B cell (primary cell): Measurements from ENCODE around the gene CD2. TPM values are rescaled to one million over a fixed set of nuclear protein-coding genes. Genes with fewer than 3 reads are reported as not detected.

Experiments
- ATAC-seq: fragments of 200-7000 bp; cut with Tn5 transposase; one replicate; pipeline ENCODE4 v1.10.0; 2021; ENCODE audit warnings: low read depth, mild to moderate bottlenecking, moderate number of reproducible peaks, moderate library complexity
- CTCF ChIA-PET: fragments of 350-600 bp; sonication (Branson Sonifier 250); formaldehyde crosslinking; loops from one replicate; lab custom pipeline; 2021; ENCODE audit warnings: antibody characterized with exemption, inconsistent platforms; lab: Charles Lee
- POLR2A ChIA-PET: fragments of 350-600 bp; sonication (Branson Sonifier 250); formaldehyde crosslinking; loops from one replicate; lab custom pipeline; 2021; ENCODE audit warnings: antibody characterized with exemption; lab: Charles Lee
- DNase-seq: peaks from one replicate; pipeline ENCODE4 v3.0.0; 2013
- H2AFZ ChIP-seq: 2 replicates; pipeline ENCODE4 v1.6.1; 2012; ENCODE audit warnings: mild to moderate bottlenecking, low read depth, low read length; ENCODE audit not compliant: insufficient read depth, poor library complexity, severe bottlenecking
- H3K27ac ChIP-seq, 2 donors: 1 replicate in 1 of 2; 2 replicates in 1 of 2; pipeline ENCODE4 v1.5.1; 2012 to 2013; ENCODE audit warnings: low read length in 2 of 2, mild to moderate bottlenecking in 2 of 2, moderate library complexity in 1 of 2
- H3K27me3 ChIP-seq, 4 experiments: fragments of 200-600 bp in 1 of 4; sonication (generic) in 1 of 4; replicated peaks in 1 of 4; 1 replicate in 2 of 4; 2 replicates in 2 of 4; pipeline versions ENCODE4 v1.6.1 to v1.7.0; 2013 to 2016; ENCODE audit warnings: low read length in 3 of 4, mild to moderate bottlenecking in 2 of 4, mixed read lengths in 1 of 4, moderate library complexity in 1 of 4; ENCODE audit not compliant: insufficient read depth in 4 of 4, control insufficient read depth in 3 of 4; ENCODE audit errors: control extremely low read depth in 1 of 4
- H3K36me3 ChIP-seq, 2 experiments: replicated peaks in 1 of 2; 1 replicate in 1 of 2; 2 replicates in 1 of 2; pipeline versions ENCODE4 v1.6.1 to v1.7.1; 2013; ENCODE audit warnings: low read length in 1 of 2; ENCODE audit not compliant: insufficient read depth in 2 of 2, control insufficient read depth in 1 of 2; ENCODE audit errors: control extremely low read depth in 1 of 2, extremely low read depth in 1 of 2
- H3K4me1 ChIP-seq, 2 donors: fragments of 200-600 bp in 1 of 2; sonication (generic) in 1 of 2; 1 replicate in 1 of 2; 2 replicates in 1 of 2; pipeline versions ENCODE4 v1.5.1 to v1.6.1; 2013 to 2017; ENCODE audit warnings: low read length in 2 of 2; ENCODE audit not compliant: control insufficient read depth in 2 of 2, insufficient read depth in 2 of 2
- H3K4me2 ChIP-seq: replicated peaks from 2 replicates; pipeline ENCODE3; 2012; ENCODE audit warnings: mild to moderate bottlenecking, low read depth, low read length; ENCODE audit not compliant: poor library complexity, severe bottlenecking
- H3K4me3 ChIP-seq, 5 experiments: fragments of 200-600 bp in 1 of 5; sonication (generic) in 1 of 5; 1 replicate in 3 of 5; 2 replicates in 2 of 5; pipeline versions ENCODE4 v1.5.1 to v1.7.0; 2011 to 2016; ENCODE audit warnings: low read length in 4 of 5, mild to moderate bottlenecking in 4 of 5, low read depth in 2 of 5, control low read depth in 1 of 5, moderate library complexity in 1 of 5; ENCODE audit not compliant: insufficient read depth in 1 of 5; ENCODE audit errors: control extremely low read depth in 1 of 5, extremely low read depth in 1 of 5
- H3K79me2 ChIP-seq: fragments of 200-600 bp; sonication (generic); one replicate; pipeline ENCODE4 v1.6.0; 2016; ENCODE audit warnings: low read length; ENCODE audit not compliant: control insufficient read depth, insufficient read depth
- H3K9ac ChIP-seq: fragments of 200-600 bp; sonication (generic); 2 replicates; pipeline ENCODE4 v1.6.1; 2017; ENCODE audit warnings: mild to moderate bottlenecking, low read length, moderate library complexity
- H3K9me3 ChIP-seq, 3 donors: one replicate each; pipeline versions ENCODE4 v1.6.1 to v1.7.1; 2013; ENCODE audit warnings: low read length in 2 of 3; ENCODE audit not compliant: control insufficient read depth in 2 of 3, insufficient read depth in 1 of 3; ENCODE audit errors: control extremely low read depth in 1 of 3
- H4K20me1 ChIP-seq: 2 replicates; pipeline ENCODE4 v1.6.0; 2012; ENCODE audit warnings: mild to moderate bottlenecking, low read length; ENCODE audit not compliant: insufficient read depth, control insufficient read depth, poor library complexity, severe bottlenecking
- H3K27ac Mint-ChIP-seq: one replicate; pipeline ENCODE4 v1.8.0; 2021; ENCODE audit warnings: mixed read lengths
- H3K27me3 Mint-ChIP-seq: one replicate; pipeline ENCODE4 v1.8.0; 2021; ENCODE audit warnings: mixed read lengths
- H3K4me1 Mint-ChIP-seq: one replicate; pipeline ENCODE4 v1.8.0; 2021; ENCODE audit warnings: mixed read lengths
- H3K4me3 Mint-ChIP-seq: one replicate; pipeline ENCODE4 v1.8.0; 2021; ENCODE audit warnings: mixed read lengths
- H3K9me3 Mint-ChIP-seq: one replicate; pipeline ENCODE4 v1.8.0; 2022; ENCODE audit warnings: mixed read lengths; ENCODE audit not compliant: insufficient read depth
- EZH2 ChIP-seq: IDR thresholded peaks from 2 replicates; pipeline ENCODE4 v1.6.1; 2012; ENCODE audit warnings: borderline replicate concordance, low read depth, mild to moderate bottlenecking, moderate library complexity, low read length; ENCODE audit not compliant: insufficient read depth, poor library complexity, severe bottlenecking
- WGBS: methylation state at CpG from one replicate; pipeline ENCODE4 v1.1.5; 2013; ENCODE audit warnings: missing lambda C conversion rate; ENCODE audit not compliant: insufficient coverage; 5-methylcytosine and 5-hydroxymethylcytosine counted together
- intact Hi-C: fragments of 100-400 bp; cut with micrococcal nuclease; formaldehyde crosslinking; loops from one replicate; pipeline ENCODE4 v1.10.0; 2022
- polyA plus RNA-seq: library from polyadenylated mRNA; depleted of rRNA; stranded (reverse); fragments of >200 nt; gene quantifications from 2 replicates; pipeline ENCODE4 v1.2.3, GENCODE V29; 2012
- total RNA-seq, 2 donors: library from RNA; stranded (reverse); fragments of 120-200 nt in 1 of 2; gene quantifications; 1 replicate in 1 of 2; 2 replicates in 1 of 2; pipeline versions ENCODE4 v1.2.3 to v1.2.4, GENCODE V29; 2013 to 2022
- TF ChIP-seq, protein P1 (sequence below): fragments of 200-600 bp; IDR thresholded peaks from one replicate; pipeline ENCODE4 v1.8.0; 2022; ENCODE audit warnings: antibody characterized with exemption, mild to moderate bottlenecking

The CD2 gene
- total and polyA plus RNA-seq, 2 donors (not counting 1 experiment from before 2014, with no cell fraction given), result 0.52 to 0.74 TPM

DNA sequence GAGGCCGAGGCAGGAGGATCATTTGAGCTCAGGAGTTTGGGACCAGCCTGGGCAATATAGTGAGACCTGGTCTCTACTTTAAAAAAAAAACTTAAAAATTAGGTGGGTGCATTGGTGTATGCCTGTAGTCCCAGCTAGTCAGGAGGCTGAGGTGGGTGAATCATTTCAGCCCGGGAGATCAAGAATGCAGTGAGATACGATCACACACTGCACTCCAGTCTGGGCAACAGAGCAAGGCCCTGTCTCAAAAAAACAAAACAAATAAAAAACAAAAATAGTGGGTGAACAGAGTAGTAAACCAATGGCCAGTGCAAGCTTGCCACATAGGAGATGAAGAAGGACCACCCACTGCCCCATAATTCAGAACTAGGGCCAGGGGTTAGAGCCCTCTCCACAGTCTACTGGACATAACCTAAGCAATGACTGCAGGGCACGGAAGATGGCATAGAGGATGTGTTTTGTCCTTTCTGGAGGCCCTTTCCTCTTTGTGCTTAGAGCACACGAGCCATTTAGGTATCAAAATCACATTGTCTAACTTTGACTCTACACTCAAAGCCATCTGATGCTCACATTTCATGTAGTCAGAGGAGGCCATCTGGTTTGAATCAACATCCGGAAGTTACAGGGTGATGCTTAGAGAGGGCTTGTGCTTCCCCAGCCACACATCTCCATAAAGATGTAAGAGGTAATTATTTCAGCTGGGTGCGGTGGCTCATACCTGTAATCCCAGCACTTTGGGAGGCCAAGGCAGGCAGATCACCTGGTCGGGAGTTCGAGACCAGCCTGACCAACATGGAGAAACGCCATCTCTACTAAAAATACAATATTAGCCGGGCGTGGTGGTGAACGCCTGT lies 12.6 kb downstream of the CD2 start:
- Histone ChIP-seq H3K27me3 (no peaks in the 10 kb centered on the region), H3K9me3 (no peaks in the 10 kb centered on the region), H3K4me1 (peaks cover 14 to 19% of the 10 kb centered on the region in 2 donors), H3K4me3 (no peak overlapping the region), H4K20me1 (no peaks in the 10 kb centered on the region), H3K27ac (no peak overlapping the region), H3K4me2 (no peak overlapping the region), H3K9ac (no peak overlapping the region), H2AFZ (no peak overlapping the region), H3K79me2 (no peaks in the 10 kb centered on the region), H3K36me3 (no peaks in the 10 kb centered on the region)
- no peak for TF ChIP-seq EZH2
- TF ChIP-seq, protein P1, sequence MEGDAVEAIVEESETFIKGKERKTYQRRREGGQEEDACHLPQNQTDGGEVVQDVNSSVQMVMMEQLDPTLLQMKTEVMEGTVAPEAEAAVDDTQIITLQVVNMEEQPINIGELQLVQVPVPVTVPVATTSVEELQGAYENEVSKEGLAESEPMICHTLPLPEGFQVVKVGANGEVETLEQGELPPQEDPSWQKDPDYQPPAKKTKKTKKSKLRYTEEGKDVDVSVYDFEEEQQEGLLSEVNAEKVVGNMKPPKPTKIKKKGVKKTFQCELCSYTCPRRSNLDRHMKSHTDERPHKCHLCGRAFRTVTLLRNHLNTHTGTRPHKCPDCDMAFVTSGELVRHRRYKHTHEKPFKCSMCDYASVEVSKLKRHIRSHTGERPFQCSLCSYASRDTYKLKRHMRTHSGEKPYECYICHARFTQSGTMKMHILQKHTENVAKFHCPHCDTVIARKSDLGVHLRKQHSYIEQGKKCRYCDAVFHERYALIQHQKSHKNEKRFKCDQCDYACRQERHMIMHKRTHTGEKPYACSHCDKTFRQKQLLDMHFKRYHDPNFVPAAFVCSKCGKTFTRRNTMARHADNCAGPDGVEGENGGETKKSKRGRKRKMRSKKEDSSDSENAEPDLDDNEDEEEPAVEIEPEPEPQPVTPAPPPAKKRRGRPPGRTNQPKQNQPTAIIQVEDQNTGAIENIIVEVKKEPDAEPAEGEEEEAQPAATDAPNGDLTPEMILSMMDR, result no peak
- H3K4me1 Mint-ChIP-seq, result peaks cover 22% of the 10 kb centered on the region
- 100% methylated on average over 4 of the region's 13 CpGs for WGBS
- ATAC-seq, result no peak
- intact Hi-C loops, result no loop called here
- no peak overlapping the region for H3K4me3 Mint-ChIP-seq
- H3K9me3 Mint-ChIP-seq, result no peaks in the 10 kb centered on the region
- H3K27ac Mint-ChIP-seq, result no peak overlapping the region
- H3K27me3 Mint-ChIP-seq, result no peaks in the 10 kb centered on the region
- CTCF ChIA-PET, result no interaction called here
- POLR2A ChIA-PET, result no interaction called here
- DNase-seq, result no peak

DNA sequence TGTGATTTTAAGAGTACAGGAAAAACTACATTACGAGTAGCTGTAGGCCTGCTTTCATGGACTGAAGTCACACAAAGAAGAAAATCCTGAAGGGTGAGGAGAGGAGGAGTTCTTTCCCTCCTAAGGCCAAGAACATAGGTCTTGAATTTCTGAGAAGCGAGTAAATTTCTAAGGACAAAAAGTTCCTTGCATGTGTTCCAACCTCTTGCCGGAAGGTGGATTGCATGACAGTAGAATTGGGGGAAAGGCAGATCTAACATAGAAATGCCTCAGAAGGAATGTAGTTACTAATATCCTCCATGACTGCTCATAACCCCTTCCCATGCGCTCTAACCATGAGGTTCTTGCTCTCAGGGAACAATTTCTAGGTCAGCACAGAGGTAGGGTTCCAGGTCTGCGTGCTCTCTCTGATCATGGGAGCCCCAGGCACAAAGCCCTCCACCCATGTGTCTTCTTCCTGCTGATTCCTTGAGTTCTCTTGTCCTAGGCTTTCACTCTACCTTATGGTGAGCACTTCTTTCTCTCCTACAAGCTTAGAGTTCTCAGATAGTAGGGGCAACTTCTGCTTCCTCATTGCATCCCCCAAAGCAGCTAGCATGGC lies 13.7 kb downstream of the CD2 start:
- no peaks in the 10 kb centered on the region for H3K79me2 ChIP-seq
- no peak for DNase-seq
- no peak overlapping the region for H3K27ac Mint-ChIP-seq
- H3K4me1 Mint-ChIP-seq, result peaks cover 22% of the 10 kb centered on the region
- H3K4me3 Mint-ChIP-seq, result no peak overlapping the region
- H3K27ac ChIP-seq, result no peak overlapping the region
- H3K9me3 Mint-ChIP-seq, result no peaks in the 10 kb centered on the region
- TF ChIP-seq, protein P1, result no peak
- no peak for TF ChIP-seq EZH2
- no peaks in the 10 kb centered on the region for H3K36me3 ChIP-seq
- H3K4me2 ChIP-seq, result no peak overlapping the region
- no peaks in the 10 kb centered on the region for H4K20me1 ChIP-seq
- H3K9me3 ChIP-seq, result no peaks in the 10 kb centered on the region
- intact Hi-C loops, result no loop called here
- no peak overlapping the region for H2AFZ ChIP-seq
- H3K4me3 ChIP-seq, result no peak overlapping the region
- H3K27me3 ChIP-seq, result no peaks in the 10 kb centered on the region
- H3K9ac ChIP-seq, result no peak overlapping the region
- CTCF ChIA-PET, result no interaction called here
- H3K27me3 Mint-ChIP-seq, result no peaks in the 10 kb centered on the region
- ATAC-seq, result no peak
- POLR2A ChIA-PET, result no interaction called here
- peaks cover 14 to 19% of the 10 kb centered on the region in 2 donors for H3K4me1 ChIP-seq
- 98% methylated on average over 4 of the region's 5 CpGs for WGBS
